H1 (cell line): ENCODE results near the gene FSIP1.

Source experiments
- CBX8 ChIP-seq: fragments of 300-800, 300-1000 bp; sonication (generic); IDR thresholded peaks from 2 replicates; pipeline ENCODE4 v1.7.1; 2016; ENCODE audit warnings: low read depth, low read length, borderline replicate concordance
- CEBPB ChIP-seq: IDR thresholded peaks from 2 replicates; pipeline ENCODE4 v1.6.1; 2012; ENCODE audit warnings: low read depth, low read length
- EP300 ChIP-seq, 2 experiments: IDR thresholded peaks; 1 replicate in 1 of 2; 2 replicates in 1 of 2; pipeline ENCODE4 v1.6.1; 2011 to 2012; ENCODE audit warnings: low read depth in 2 of 2, low read length in 2 of 2, mild to moderate bottlenecking in 2 of 2, borderline replicate concordance in 1 of 2, inconsistent platforms in 1 of 2, moderate library complexity in 1 of 2
- EZH2 ChIP-seq: fragments of 200-600 bp; sonication (generic); IDR thresholded peaks from 2 replicates; pipeline ENCODE4 v1.7.1; 2012; ENCODE audit warnings: low read depth, mild to moderate bottlenecking, moderate library complexity, low read length, inconsistent platforms; ENCODE audit not compliant: severe bottlenecking
- POLR2A ChIP-seq, 2 experiments: IDR thresholded peaks; 1 replicate in 1 of 2; 2 replicates in 1 of 2; pipeline ENCODE4 v1.6.1; 2011; ENCODE audit warnings: low read depth in 2 of 2, low read length in 2 of 2, mild to moderate bottlenecking in 2 of 2; ENCODE audit errors: control extremely low read depth in 1 of 2
- POLR2AphosphoS5 ChIP-seq: IDR thresholded peaks from 2 replicates; pipeline ENCODE4 v1.6.1; 2011; ENCODE audit warnings: low read depth, low read length
- SRF ChIP-seq: IDR thresholded peaks from 2 replicates; pipeline ENCODE4 v1.6.1; 2011; ENCODE audit warnings: mild to moderate bottlenecking, low read depth, low read length, moderate library complexity
- TF ChIP-seq, protein P1 (sequence below), 3 experiments: IDR thresholded peaks; 1 replicate in 2 of 3; 2 replicates in 1 of 3; pipeline versions ENCODE4 v1.5.1 to v1.6.1; 2011; ENCODE audit warnings: low read length in 3 of 3, mild to moderate bottlenecking in 3 of 3, inconsistent platforms in 2 of 3, low read depth in 1 of 3, moderate library complexity in 1 of 3; ENCODE audit not compliant: insufficient read depth in 1 of 3; ENCODE audit errors: control extremely low read depth in 1 of 3

DNA sequence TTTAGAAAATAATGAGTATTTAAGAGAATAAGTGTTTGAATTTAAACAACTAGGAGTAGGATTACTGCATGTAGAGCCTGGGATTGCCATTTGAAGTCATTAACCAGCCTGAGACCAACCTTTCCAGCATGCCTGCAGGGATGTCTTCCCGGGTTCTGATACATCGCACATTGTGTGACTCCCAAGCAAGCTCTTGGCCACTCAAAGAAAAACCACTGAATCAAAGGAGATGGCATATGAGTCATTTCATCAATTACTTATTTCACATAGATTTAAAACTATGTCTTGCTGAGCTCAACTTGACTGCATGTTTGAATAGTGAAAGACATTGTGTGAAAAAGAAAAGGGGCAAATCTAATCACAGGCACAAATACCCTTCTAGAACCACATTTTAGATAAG is 216.8 kb downstream of the FSIP1 start:
- TF ChIP-seq EZH2 (no peak), SRF (no peak), POLR2AphosphoS5 (no peak), POLR2A (IDR thresholded peaks at IDR 0.05; ENCODE audit: control extremely low read depth in 1 of 2, low read depth in 2 of 2, low read length in 2 of 2) (no peak), CEBPB (no peak), CBX8 (no peak), EP300 (IDR thresholded peaks at IDR 0.05; ENCODE audit: borderline replicate concordance in 1 of 2, low read depth in 2 of 2, low read length in 2 of 2) (no peak)
- TF ChIP-seq, protein P1, sequence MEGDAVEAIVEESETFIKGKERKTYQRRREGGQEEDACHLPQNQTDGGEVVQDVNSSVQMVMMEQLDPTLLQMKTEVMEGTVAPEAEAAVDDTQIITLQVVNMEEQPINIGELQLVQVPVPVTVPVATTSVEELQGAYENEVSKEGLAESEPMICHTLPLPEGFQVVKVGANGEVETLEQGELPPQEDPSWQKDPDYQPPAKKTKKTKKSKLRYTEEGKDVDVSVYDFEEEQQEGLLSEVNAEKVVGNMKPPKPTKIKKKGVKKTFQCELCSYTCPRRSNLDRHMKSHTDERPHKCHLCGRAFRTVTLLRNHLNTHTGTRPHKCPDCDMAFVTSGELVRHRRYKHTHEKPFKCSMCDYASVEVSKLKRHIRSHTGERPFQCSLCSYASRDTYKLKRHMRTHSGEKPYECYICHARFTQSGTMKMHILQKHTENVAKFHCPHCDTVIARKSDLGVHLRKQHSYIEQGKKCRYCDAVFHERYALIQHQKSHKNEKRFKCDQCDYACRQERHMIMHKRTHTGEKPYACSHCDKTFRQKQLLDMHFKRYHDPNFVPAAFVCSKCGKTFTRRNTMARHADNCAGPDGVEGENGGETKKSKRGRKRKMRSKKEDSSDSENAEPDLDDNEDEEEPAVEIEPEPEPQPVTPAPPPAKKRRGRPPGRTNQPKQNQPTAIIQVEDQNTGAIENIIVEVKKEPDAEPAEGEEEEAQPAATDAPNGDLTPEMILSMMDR (IDR thresholded peaks at IDR 0.05; ENCODE audit: control extremely low read depth in 1 of 3, insufficient read depth in 1 of 3, low read depth in 1 of 3, low read length in 3 of 3): no peak
